ENCODE data around the gene HERC6. TPM values are rescaled to one million over a fixed set of nuclear protein-coding genes. Genes with fewer than 3 reads are reported as not detected.

HERC6 gene
- total RNA-seq, 1 donor from 2014 or later: 21.1 TPM

DNA sequence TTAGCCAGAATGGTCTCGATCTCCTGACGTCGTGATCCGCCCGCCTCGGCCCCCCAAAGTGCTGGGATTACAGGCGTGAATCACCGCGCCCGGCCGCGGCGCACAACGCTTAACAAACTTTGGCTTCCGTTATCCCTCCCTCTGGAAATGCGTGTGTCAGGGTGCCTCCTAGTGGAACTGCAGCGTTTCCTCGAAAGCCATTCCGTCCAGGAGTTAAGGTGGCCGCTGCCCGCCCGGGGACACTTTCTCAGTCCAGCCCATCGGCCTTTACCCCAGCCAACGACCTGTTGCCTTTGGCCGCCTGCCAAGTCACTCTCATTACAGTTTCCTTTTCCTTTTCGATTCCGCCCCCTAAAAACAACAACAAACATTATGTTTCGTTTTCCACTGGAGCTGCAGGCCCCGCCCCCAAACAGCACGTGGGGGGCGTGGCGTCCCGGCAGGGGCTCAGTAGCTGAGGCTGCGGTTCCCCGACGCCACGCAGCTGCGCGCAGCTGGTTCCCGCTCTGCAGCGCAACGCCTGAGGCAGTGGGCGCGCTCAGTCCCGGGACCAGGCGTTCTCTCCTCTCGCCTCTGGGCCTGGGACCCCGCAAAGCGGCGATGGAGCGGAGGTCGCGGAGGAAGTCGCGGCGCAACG lies 78.1 kb downstream of the HERC6 start, which contains the start of gene HERC5:
HERC5 (plus strand) TSS at position 450 of the 637 bp plus-strand sequence; CDS start at position 601, 151 bp downstream.
- DNase-seq (ENCODE audit: low spot score in 2 of 2, unreplicated experiment in 2 of 2): peak; percentile 64 to 86
- Mint-ChIP-seq H3K4me3 (peak within 1 kb of the TSS; percentile 92), H3K9me3 (peaks cover 3% of the 10 kb centered on the region), H3K27ac (peak within 1 kb of the TSS; percentile 94), H3K27me3 (ENCODE audit: low read depth) (peaks cover 26% of the 10 kb centered on the region), H3K36me3 (peaks cover 2% of the 10 kb centered on the region), H3K4me1 (peaks cover 9% of the 10 kb centered on the region)
- no peak for TF ChIP-seq CTCF (IDR thresholded peaks at IDR 0.05; ENCODE audit: unreplicated experiment)

- Mint-ChIP-seq H3K4me3 (peak overlapping the region; percentile 92), H3K27me3 (ENCODE audit: low read depth) (peaks cover 26% of the 10 kb centered on the region), H3K4me1 (peaks cover 9% of the 10 kb centered on the region), H3K9me3 (peaks cover 3% of the 10 kb centered on the region), H3K27ac (peak overlapping the region; percentile 69), H3K36me3 (peaks cover 2% of the 10 kb centered on the region)
- peak; percentile 40 to 65 for DNase-seq (ENCODE audit: low spot score in 2 of 2, unreplicated experiment in 2 of 2)
- no peak for TF ChIP-seq CTCF (IDR thresholded peaks at IDR 0.05; ENCODE audit: unreplicated experiment)
Observed at GRCh38 chr4:88457307-88458103, 78.9 kb downstream of the HERC6 start.

- no peak for DNase-seq (ENCODE audit: low spot score in 2 of 2, unreplicated experiment in 2 of 2)
- TF ChIP-seq CTCF (IDR thresholded peaks at IDR 0.05; ENCODE audit: unreplicated experiment): no peak
- Mint-ChIP-seq H3K9me3 (peaks cover 3% of the 10 kb centered on the region), H3K4me3 (peak overlapping the region; percentile 92), H3K4me1 (peaks cover 9% of the 10 kb centered on the region), H3K27ac (peak overlapping the region; percentile 69), H3K27me3 (ENCODE audit: low read depth) (peaks cover 26% of the 10 kb centered on the region), H3K36me3 (peaks cover 2% of the 10 kb centered on the region)
Observed at GRCh38 chr4:88458104-88458740, 79.6 kb downstream of the HERC6 start.

DNA sequence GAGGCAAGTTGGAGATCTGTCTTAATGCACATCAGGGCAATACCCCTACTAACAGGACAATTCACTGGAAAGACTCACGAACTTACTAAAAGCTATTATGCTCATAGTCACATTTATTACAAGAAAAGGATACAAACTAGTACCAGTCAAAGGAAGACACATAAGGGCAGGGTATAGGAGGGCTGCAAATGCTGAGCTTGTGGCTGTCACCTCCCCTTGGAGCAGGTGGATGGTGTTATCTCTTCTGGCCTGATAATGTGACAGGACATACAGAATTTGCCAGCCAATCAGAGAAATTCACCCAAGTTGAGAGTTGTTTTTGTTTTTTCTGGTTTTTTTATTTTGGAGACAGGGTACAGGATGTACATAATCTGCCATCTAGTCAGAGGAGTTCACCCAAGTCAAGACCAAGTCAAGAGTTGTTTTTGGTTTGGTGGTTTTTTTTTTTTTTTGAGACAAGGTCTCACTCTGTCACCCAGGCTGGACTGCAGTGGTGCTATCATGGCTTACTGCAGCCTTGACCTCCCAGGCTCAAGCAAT lies 87.1 kb downstream of the HERC6 start:
- Mint-ChIP-seq H3K27me3 (ENCODE audit: low read depth) (no peaks in the 10 kb centered on the region), H3K27ac (no peak overlapping the region), H3K4me1 (peaks cover 3% of the 10 kb centered on the region), H3K4me3 (no peak overlapping the region), H3K36me3 (peaks cover 12% of the 10 kb centered on the region), H3K9me3 (no peaks in the 10 kb centered on the region)
- no peak for DNase-seq (ENCODE audit: low spot score in 2 of 2, unreplicated experiment in 2 of 2)
- no peak for TF ChIP-seq CTCF (IDR thresholded peaks at IDR 0.05; ENCODE audit: unreplicated experiment)

DNA sequence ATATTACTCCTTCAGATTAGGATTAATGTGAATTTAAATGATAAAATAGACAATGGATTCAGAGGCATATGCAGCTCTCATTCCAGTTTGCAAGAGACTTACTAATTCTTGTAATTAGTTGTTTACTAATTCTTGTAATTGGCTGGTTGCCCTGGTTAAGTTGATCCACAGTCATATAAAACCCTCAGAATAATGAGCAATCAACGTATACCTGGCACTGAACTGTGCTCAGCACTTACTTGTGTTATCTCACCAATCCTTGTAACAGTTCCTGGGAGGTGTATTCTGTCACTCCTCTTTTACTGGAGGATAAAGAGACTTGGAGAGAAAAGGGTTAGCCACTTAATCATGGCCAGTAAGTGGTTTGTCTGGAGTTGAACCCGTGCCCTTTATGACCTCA lies 88.7 kb downstream of the HERC6 start:
- peaks cover 3% of the 10 kb centered on the region for H3K4me1 Mint-ChIP-seq

More for the DNA sequence above, 88.7 kb downstream of the HERC6 start:
- no peaks in the 10 kb centered on the region for H3K9me3 Mint-ChIP-seq
- peaks cover 12% of the 10 kb centered on the region for H3K36me3 Mint-ChIP-seq
- TF ChIP-seq CTCF (IDR thresholded peaks at IDR 0.05; ENCODE audit: unreplicated experiment): no peak
- H3K4me3 Mint-ChIP-seq: no peak overlapping the region
- DNase-seq (ENCODE audit: low spot score in 2 of 2, unreplicated experiment in 2 of 2): no peak
- no peak overlapping the region for H3K27ac Mint-ChIP-seq
- no peaks in the 10 kb centered on the region for H3K27me3 Mint-ChIP-seq (ENCODE audit: low read depth)

All from mesothelial cell of epicardium (in vitro differentiated cells).